ENCODE results near the gene MC4R. TPM values are rescaled to one million over a fixed set of nuclear protein-coding genes. Genes with fewer than 3 reads are reported as not detected.

The MC4R gene
- total RNA-seq, 2 experiments from 2014 or later, result not detected

GRCh38 chr18:60383893-60384292 lies 11.3 kb upstream of the MC4R start:
- H3K4me1 Mint-ChIP-seq (ENCODE audit: low read depth), result no peaks in the 10 kb centered on the region
- CTCF ChIA-PET, result no interaction called here
- H3K9me3 Mint-ChIP-seq, result no peaks in the 10 kb centered on the region
- H3K36me3 Mint-ChIP-seq, result no peaks in the 10 kb centered on the region
- intact Hi-C loops (cut with micrococcal nuclease), result no loop called here
- POLR2A ChIA-PET, result no interaction called here
- H3K27ac Mint-ChIP-seq, result no peak overlapping the region
- DNase-seq, result no peak
- no peaks in the 10 kb centered on the region for H3K27me3 Mint-ChIP-seq
- H3K4me3 Mint-ChIP-seq, result no peak overlapping the region

GRCh38 chr18:60377778-60378469 lies 5.3 kb upstream of the MC4R start:
- no peak overlapping the region for H3K27ac Mint-ChIP-seq
- H3K27me3 Mint-ChIP-seq, result no peaks in the 10 kb centered on the region
- no peaks in the 10 kb centered on the region for H3K9me3 Mint-ChIP-seq
- no peaks in the 10 kb centered on the region for H3K4me1 Mint-ChIP-seq (ENCODE audit: low read depth)
- CTCF ChIA-PET, result no interaction called here
- no peak overlapping the region for H3K4me3 Mint-ChIP-seq
- H3K36me3 Mint-ChIP-seq, result no peaks in the 10 kb centered on the region
- intact Hi-C loops (cut with micrococcal nuclease), result no loop called here
- POLR2A ChIA-PET, result no interaction called here
- no peak for DNase-seq

- ChIA-PET CTCF (no interaction called here), POLR2A (no interaction called here)
- H3K9me3 Mint-ChIP-seq, result no peaks in the 10 kb centered on the region
- no peaks in the 10 kb centered on the region for H3K4me1 Mint-ChIP-seq (ENCODE audit: low read depth)
- no peaks in the 10 kb centered on the region for H3K36me3 Mint-ChIP-seq
- H3K4me3 Mint-ChIP-seq, result no peak overlapping the region
- DNase-seq, result no peak
- H3K27ac Mint-ChIP-seq, result no peak overlapping the region
- no peaks in the 10 kb centered on the region for H3K27me3 Mint-ChIP-seq
- intact Hi-C loops (cut with micrococcal nuclease), result no loop called here
Observed at GRCh38 chr18:60372132-60372531, 443 bp downstream of the MC4R start.

- CTCF ChIA-PET, result no interaction called here
- H3K9me3 Mint-ChIP-seq, result no peaks in the 10 kb centered on the region
- H3K4me1 Mint-ChIP-seq (ENCODE audit: low read depth), result no peaks in the 10 kb centered on the region
- no peaks in the 10 kb centered on the region for H3K36me3 Mint-ChIP-seq
- POLR2A ChIA-PET, result no interaction called here
- DNase-seq, result no peak
- no peak overlapping the region for H3K4me3 Mint-ChIP-seq
- H3K27me3 Mint-ChIP-seq, result no peaks in the 10 kb centered on the region
- no peak overlapping the region for H3K27ac Mint-ChIP-seq
- intact Hi-C loops (cut with micrococcal nuclease), result no loop called here
Observed at GRCh38 chr18:60358516-60358915, 14.1 kb downstream of the MC4R start.

GRCh38 chr18:60350941-60351340 lies 21.6 kb downstream of the MC4R start:
- H3K4me3 Mint-ChIP-seq, result no peak overlapping the region
- H3K4me1 Mint-ChIP-seq (ENCODE audit: low read depth), result no peaks in the 10 kb centered on the region
- H3K27ac Mint-ChIP-seq, result no peak overlapping the region
- CTCF ChIA-PET, result no interaction called here
- intact Hi-C loops (cut with micrococcal nuclease), result no loop called here
- H3K36me3 Mint-ChIP-seq, result no peaks in the 10 kb centered on the region
- no peak for DNase-seq
- H3K9me3 Mint-ChIP-seq, result peaks cover 3% of the 10 kb centered on the region
- POLR2A ChIA-PET, result no interaction called here
- H3K27me3 Mint-ChIP-seq, result no peaks in the 10 kb centered on the region

- H3K4me3 Mint-ChIP-seq, result no peak overlapping the region
- H3K4me1 Mint-ChIP-seq (ENCODE audit: low read depth), result no peaks in the 10 kb centered on the region
- CTCF ChIA-PET, result no interaction called here
- H3K27me3 Mint-ChIP-seq, result no peaks in the 10 kb centered on the region
- no peaks in the 10 kb centered on the region for H3K36me3 Mint-ChIP-seq
- H3K9me3 Mint-ChIP-seq, result peaks cover 3% of the 10 kb centered on the region
- H3K27ac Mint-ChIP-seq, result no peak overlapping the region
- POLR2A ChIA-PET, result no interaction called here
- intact Hi-C loops (cut with micrococcal nuclease), result no loop called here
- DNase-seq, result no peak
Observed at GRCh38 chr18:60350150-60350549, 22.4 kb downstream of the MC4R start.

DNA sequence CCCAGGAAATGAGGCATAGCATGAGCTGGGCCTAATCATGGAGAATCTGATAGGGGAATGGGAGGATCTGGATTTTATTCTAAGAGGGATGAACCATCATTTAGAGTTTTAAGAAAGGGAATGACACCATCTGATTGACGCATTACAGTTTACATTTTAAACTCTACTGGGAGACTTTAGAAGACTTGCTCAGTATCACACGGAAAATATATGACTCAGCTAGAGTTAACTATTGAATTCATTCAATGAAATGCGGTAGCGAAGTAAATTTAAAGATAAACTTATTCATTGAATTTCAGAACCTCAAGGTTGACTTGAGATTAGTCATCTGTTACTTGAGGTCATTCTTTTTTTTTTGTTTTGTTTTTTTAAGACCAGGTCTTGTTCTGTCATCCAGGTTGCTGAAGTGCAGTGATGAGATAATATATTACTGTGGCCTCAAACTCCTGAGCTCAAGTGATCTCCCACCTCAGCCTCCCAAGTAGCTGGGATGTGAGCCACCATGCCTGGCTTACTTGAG lies 25.0 kb downstream of the MC4R start:
- no peak for DNase-seq
- H3K4me3 Mint-ChIP-seq, result no peak overlapping the region
- POLR2A ChIA-PET, result no interaction called here
- H3K4me1 Mint-ChIP-seq (ENCODE audit: low read depth), result no peaks in the 10 kb centered on the region
- intact Hi-C loops (cut with micrococcal nuclease), result no loop called here
- H3K36me3 Mint-ChIP-seq, result no peaks in the 10 kb centered on the region
- H3K27me3 Mint-ChIP-seq, result no peaks in the 10 kb centered on the region
- peaks cover 3% of the 10 kb centered on the region for H3K9me3 Mint-ChIP-seq
- no peak overlapping the region for H3K27ac Mint-ChIP-seq
- CTCF ChIA-PET, result no interaction called here

- intact Hi-C loops (cut with micrococcal nuclease), result no loop called here
- CTCF ChIA-PET, result no interaction called here
- POLR2A ChIA-PET, result no interaction called here
Observed at GRCh38 chr18:60339018-60339417, 33.6 kb downstream of the MC4R start.

DNA sequence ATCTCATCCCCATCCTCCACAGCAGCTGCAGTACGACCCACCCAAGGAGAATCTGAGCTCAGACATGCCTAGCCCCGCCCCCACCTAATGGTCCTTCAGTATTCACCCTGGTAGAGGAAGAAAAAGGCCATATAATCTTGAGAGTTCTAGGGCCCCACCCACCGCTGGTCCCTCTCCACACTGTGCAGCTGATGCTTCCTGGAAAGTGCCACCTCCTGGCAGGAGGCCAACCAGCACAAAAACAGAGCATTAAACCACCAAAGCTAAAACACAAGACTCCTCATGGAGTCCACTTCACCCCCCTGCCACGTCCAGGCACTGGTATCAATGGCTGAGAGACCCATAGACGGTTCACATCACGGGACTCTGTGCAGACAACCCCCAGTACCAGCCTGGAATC lies 40.7 kb downstream of the MC4R start:
- no peak overlapping the region for H3K27ac Mint-ChIP-seq
- no peak for DNase-seq
- no peak overlapping the region for H3K4me3 Mint-ChIP-seq
- H3K36me3 Mint-ChIP-seq, result no peaks in the 10 kb centered on the region
- H3K27me3 Mint-ChIP-seq, result no peaks in the 10 kb centered on the region
- peaks cover 4% of the 10 kb centered on the region for H3K9me3 Mint-ChIP-seq
- ChIA-PET CTCF (no interaction called here), POLR2A (no interaction called here)
- intact Hi-C loops (cut with micrococcal nuclease), result no loop called here
- H3K4me1 Mint-ChIP-seq (ENCODE audit: low read depth), result no peaks in the 10 kb centered on the region

More at GRCh38 chr18:60339018-60339417, 33.6 kb downstream of the MC4R start:
- Mint-ChIP-seq H3K4me1 (ENCODE audit: low read depth) (no peaks in the 10 kb centered on the region), H3K9me3 (peaks cover 9% of the 10 kb centered on the region), H3K36me3 (no peaks in the 10 kb centered on the region), H3K4me3 (no peak overlapping the region), H3K27me3 (no peaks in the 10 kb centered on the region), H3K27ac (no peak overlapping the region)
- DNase-seq, result no peak

- H3K27ac Mint-ChIP-seq, result no peak overlapping the region
- intact Hi-C loops (cut with micrococcal nuclease), result no loop called here
- H3K9me3 Mint-ChIP-seq, result peaks cover 2% of the 10 kb centered on the region
- ChIA-PET POLR2A (no interaction called here), CTCF (no interaction called here)
- no peak for DNase-seq
- no peaks in the 10 kb centered on the region for H3K27me3 Mint-ChIP-seq
- H3K36me3 Mint-ChIP-seq, result no peaks in the 10 kb centered on the region
- H3K4me1 Mint-ChIP-seq (ENCODE audit: low read depth), result no peaks in the 10 kb centered on the region
- no peak overlapping the region for H3K4me3 Mint-ChIP-seq
Observed at GRCh38 chr18:60329131-60329530, 43.4 kb downstream of the MC4R start.

- POLR2A ChIA-PET, result no interaction called here
- Mint-ChIP-seq H3K27me3 (no peaks in the 10 kb centered on the region), H3K4me3 (no peak overlapping the region), H3K36me3 (no peaks in the 10 kb centered on the region), H3K27ac (no peak overlapping the region), H3K9me3 (no peaks in the 10 kb centered on the region), H3K4me1 (ENCODE audit: low read depth) (no peaks in the 10 kb centered on the region)
- intact Hi-C loops (cut with micrococcal nuclease), result no loop called here
- CTCF ChIA-PET, result no interaction called here
- DNase-seq, result no peak
Observed at GRCh38 chr18:60327880-60328279, 44.7 kb downstream of the MC4R start.

GRCh38 chr18:60322591-60322990 lies 50.0 kb downstream of the MC4R start:
- ChIA-PET CTCF (no interaction called here), POLR2A (no interaction called here)
- H3K27me3 Mint-ChIP-seq, result no peaks in the 10 kb centered on the region
- no peaks in the 10 kb centered on the region for H3K36me3 Mint-ChIP-seq
- no peak for DNase-seq
- no peaks in the 10 kb centered on the region for H3K4me1 Mint-ChIP-seq (ENCODE audit: low read depth)
- H3K4me3 Mint-ChIP-seq, result no peak overlapping the region
- intact Hi-C loops (cut with micrococcal nuclease), result no loop called here
- H3K27ac Mint-ChIP-seq, result no peak overlapping the region
- peaks cover 12% of the 10 kb centered on the region for H3K9me3 Mint-ChIP-seq
